Astrocyte (in vitro differentiated cells and primary cell): Measurements from ENCODE around the gene SORT1. TPM values are rescaled to one million over a fixed set of nuclear protein-coding genes. Genes with fewer than 3 reads are reported as not detected.

Source experiments
- DNase-seq: peaks from one replicate; pipeline ENCODE4 v3.0.0-alpha.2; 2010; ENCODE audit warnings: low read depth
- FAIRE-seq: peaks from 2 replicates; lab custom pipeline; 2011; peaks lifted over from hg19 to GRCh38; lab: Jason Lieb, UNC
- H2AFZ ChIP-seq: 2 replicates; pipeline ENCODE4 v1.6.0; 2012; ENCODE audit warnings: low read depth, low read length, inconsistent platforms
- H3K27ac ChIP-seq: 2 replicates; pipeline ENCODE4 v1.5.1; 2011; ENCODE audit warnings: low read depth, low read length, inconsistent platforms
- H3K27me3 ChIP-seq: 2 replicates; pipeline ENCODE4 v1.6.0; 2011; ENCODE audit warnings: low read length, inconsistent platforms; ENCODE audit not compliant: insufficient read depth
- H3K36me3 ChIP-seq: 2 replicates; pipeline ENCODE4 v1.5.1; 2011; ENCODE audit warnings: low read length, inconsistent platforms; ENCODE audit not compliant: insufficient read depth
- H3K4me1 ChIP-seq: 2 replicates; pipeline ENCODE4 v1.5.1; 2011; ENCODE audit warnings: low read length, inconsistent platforms; ENCODE audit not compliant: insufficient read depth
- H3K4me2 ChIP-seq: 2 replicates; pipeline ENCODE4 v1.6.0; 2012; ENCODE audit warnings: low read length, inconsistent platforms
- H3K4me3 ChIP-seq: 2 replicates; pipeline ENCODE4 v1.5.1; 2011; ENCODE audit warnings: low read depth, mild to moderate bottlenecking, low read length, inconsistent platforms; ENCODE audit not compliant: insufficient read depth
- H3K79me2 ChIP-seq: 2 replicates; pipeline ENCODE4 v1.6.0; 2012; ENCODE audit warnings: mild to moderate bottlenecking, low read length, inconsistent platforms; ENCODE audit not compliant: insufficient read depth
- H3K9ac ChIP-seq: 2 replicates; pipeline ENCODE4 v1.6.0; 2012; ENCODE audit warnings: mild to moderate bottlenecking, low read length, inconsistent platforms
- H3K9me3 ChIP-seq: 2 replicates; pipeline ENCODE4 v1.5.1; 2012; ENCODE audit warnings: low read depth, mild to moderate bottlenecking, low read length, inconsistent platforms; ENCODE audit not compliant: insufficient read depth
- H4K20me1 ChIP-seq: 2 replicates; pipeline ENCODE4 v1.6.0; 2012; ENCODE audit warnings: low read length, inconsistent platforms; ENCODE audit not compliant: insufficient read depth
- H3K27ac Mint-ChIP-seq: one replicate; pipeline ENCODE4 v1.8.0; 2021; ENCODE audit warnings: mild to moderate bottlenecking, mixed read lengths; ENCODE audit not compliant: unreplicated experiment
- H3K27me3 Mint-ChIP-seq: one replicate; pipeline ENCODE4 v1.8.0; 2021; ENCODE audit warnings: low read depth, mixed read lengths; ENCODE audit not compliant: unreplicated experiment
- H3K36me3 Mint-ChIP-seq: one replicate; pipeline ENCODE4 v1.8.0; 2021; ENCODE audit warnings: low read depth, mixed read lengths; ENCODE audit not compliant: unreplicated experiment
- H3K4me1 Mint-ChIP-seq: one replicate; pipeline ENCODE4 v1.8.0; 2021; ENCODE audit warnings: low read depth, mixed read lengths; ENCODE audit not compliant: unreplicated experiment
- H3K4me3 Mint-ChIP-seq: one replicate; pipeline ENCODE4 v1.8.0; 2021; ENCODE audit warnings: mild to moderate bottlenecking, moderate library complexity, mixed read lengths; ENCODE audit not compliant: unreplicated experiment
- H3K9me3 Mint-ChIP-seq: one replicate; pipeline ENCODE4 v1.8.0; 2021; ENCODE audit warnings: mild to moderate bottlenecking, mixed read lengths; ENCODE audit not compliant: unreplicated experiment
- CTCF ChIP-seq: IDR thresholded peaks from 2 replicates; pipeline ENCODE4 v1.5.1; 2011; ENCODE audit warnings: low read depth, mild to moderate bottlenecking, inconsistent platforms, low read length, moderate library complexity; ENCODE audit not compliant: insufficient read depth
- EZH2 ChIP-seq: IDR thresholded peaks from 2 replicates; pipeline ENCODE4 v1.6.1; 2012; ENCODE audit warnings: mild to moderate bottlenecking, low read length, inconsistent platforms; ENCODE audit not compliant: insufficient read depth
- total RNA-seq: library from RNA; stranded (reverse); gene quantifications from 2 replicates; pipeline ENCODE4 v1.2.1, GENCODE V29; 2021

Gene SORT1
- total RNA-seq, 1 donor from 2014 or later = 135 TPM

DNA sequence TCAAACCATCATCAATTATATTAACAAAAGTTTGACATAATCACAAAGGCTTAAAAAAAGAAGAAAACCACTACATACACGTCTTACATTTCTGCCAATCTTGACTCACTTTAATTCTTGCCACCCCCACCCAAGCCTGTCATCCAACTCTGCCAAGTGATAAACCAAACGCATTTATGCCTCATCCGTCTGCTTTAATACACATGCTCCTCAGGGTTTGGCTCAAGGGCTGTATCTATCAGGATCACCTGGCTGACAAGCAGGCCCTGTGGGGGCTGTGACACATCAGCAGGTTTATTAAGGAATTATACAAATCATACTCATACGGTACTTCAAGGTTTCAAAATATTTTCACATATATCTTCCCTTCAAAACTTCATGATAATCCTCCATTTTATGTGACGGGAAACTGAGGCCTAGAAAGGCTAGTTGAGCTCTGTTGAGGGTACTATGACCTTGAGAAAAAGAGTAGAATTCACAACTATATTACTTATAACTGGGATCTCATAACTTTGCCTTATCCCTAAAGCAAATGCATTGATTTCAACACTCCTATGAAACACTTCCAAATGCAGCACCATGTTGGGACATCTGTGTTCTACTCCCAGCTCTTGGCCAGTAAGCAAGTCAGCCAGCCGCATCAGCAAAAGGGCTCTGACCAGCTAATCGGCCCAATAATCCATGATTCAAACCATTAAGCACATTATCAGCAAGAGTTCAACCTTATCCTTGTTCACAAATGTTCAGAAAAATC is 8.7 kb downstream of the SORT1 start:
- Histone ChIP-seq H3K36me3 (no peaks in the 10 kb centered on the region), H3K9ac (no peak overlapping the region), H3K9me3 (no peaks in the 10 kb centered on the region), H4K20me1 (no peaks in the 10 kb centered on the region), H3K4me3 (no peak overlapping the region), H2AFZ (no peak overlapping the region), H3K4me2 (no peak overlapping the region), H3K4me1 (peaks cover 41% of the 10 kb centered on the region), H3K27me3 (no peaks in the 10 kb centered on the region), H3K79me2 (peaks cover 90% of the 10 kb centered on the region), H3K27ac (no peak overlapping the region)
- Mint-ChIP-seq H3K4me3 (no peak overlapping the region), H3K36me3 (peaks cover 5% of the 10 kb centered on the region), H3K27me3 (no peaks in the 10 kb centered on the region), H3K9me3 (peaks cover 2% of the 10 kb centered on the region), H3K27ac (peak overlapping the region; percentile 43), H3K4me1 (peaks cover 70% of the 10 kb centered on the region)
- DNase-seq (no peak), FAIRE-seq (no peak)
- TF ChIP-seq EZH2 = no peak
- TF ChIP-seq CTCF = no peak

DNA sequence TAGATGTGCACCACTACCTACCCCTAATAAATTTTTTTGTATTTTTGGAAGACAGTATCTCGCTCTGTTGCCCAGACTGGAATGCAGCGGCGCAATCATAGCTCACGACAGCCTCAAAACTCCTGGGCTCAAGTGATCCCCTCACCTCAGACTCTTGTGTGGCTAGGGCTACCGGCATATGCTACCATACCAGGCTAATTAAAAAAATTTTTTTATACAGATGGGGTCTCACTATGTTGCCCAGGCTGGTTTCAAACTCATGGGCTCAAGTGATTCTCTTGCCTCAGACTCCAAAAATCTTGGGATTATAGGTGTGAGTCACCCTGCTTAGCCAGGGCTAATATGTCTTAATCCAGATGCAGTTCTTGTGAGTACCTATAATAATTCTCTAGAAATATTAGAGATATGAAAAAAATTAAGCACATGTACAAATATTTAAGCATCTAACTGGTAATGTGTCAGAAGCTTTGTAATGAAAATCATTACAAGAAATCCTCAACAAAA is 9.5 kb downstream of the SORT1 start:
- Histone ChIP-seq H3K4me1 (peaks cover 42% of the 10 kb centered on the region), H3K9ac (no peak overlapping the region), H3K27me3 (no peaks in the 10 kb centered on the region), H3K79me2 (peaks cover 90% of the 10 kb centered on the region), H3K27ac (no peak overlapping the region), H3K4me2 (no peak overlapping the region), H4K20me1 (no peaks in the 10 kb centered on the region), H3K9me3 (no peaks in the 10 kb centered on the region), H3K4me3 (no peak overlapping the region), H3K36me3 (no peaks in the 10 kb centered on the region), H2AFZ (no peak overlapping the region)
- H3K27ac Mint-ChIP-seq = no peak overlapping the region
- peaks cover 5% of the 10 kb centered on the region for H3K36me3 Mint-ChIP-seq
- no peak for FAIRE-seq
- TF ChIP-seq CTCF = no peak
- TF ChIP-seq EZH2 = no peak
- no peak overlapping the region for H3K4me3 Mint-ChIP-seq
- DNase-seq = no peak
- H3K27me3 Mint-ChIP-seq = no peaks in the 10 kb centered on the region
- peaks cover 72% of the 10 kb centered on the region for H3K4me1 Mint-ChIP-seq
- H3K9me3 Mint-ChIP-seq = peaks cover 2% of the 10 kb centered on the region
